ENCODE measurements around the gene CDC42BPB. TPM values are rescaled to one million over a fixed set of nuclear protein-coding genes. Genes with fewer than 3 reads are reported as not detected.

Gene CDC42BPB
- total and polyA plus RNA-seq, 2 of the 4 experiments (the other 2 are of a cell fraction) = 49.1 to 81.4 TPM

- POLR2A ChIA-PET (ENCODE audit: unreplicated experiment) = no interaction called here
- 93% methylated on average over 2 of the region's 8 CpGs; no CpG with 5 or more reads in 1 of the 2 experiments for WGBS, 2 experiments (ENCODE audit: extremely low coverage in 2 of 2, insufficient read length in 1 of 2)
- no peak for DNase-seq
These were observed 157.8 kb downstream of the CDC42BPB start for GRCh38 chr14:102899516-102899900.

More at GRCh38 chr14:102899516-102899900, 157.8 kb downstream of the CDC42BPB start:
- Histone ChIP-seq H3K4me1 (ENCODE audit: control insufficient read depth, insufficient read depth, low read length) (peaks cover 2% of the 10 kb centered on the region; the same call in 1 of the 2 replicates), H2BK20ac (ENCODE audit: low read depth, low read length) (no peak overlapping the region), H3K23ac (ENCODE audit: low read depth, low read length) (no peak overlapping the region), H4K20me1 (ENCODE audit: insufficient read depth, low read length) (no peaks in the 10 kb centered on the region), H3K36me3 (ENCODE audit: control insufficient read depth, insufficient read depth, low read length) (peaks cover 29% of the 10 kb centered on the region), H2AK5ac (ENCODE audit: low read depth, low read length) (no peak overlapping the region), H2BK120ac (ENCODE audit: low read depth, low read length) (no peak overlapping the region), H3K14ac (replicated peaks; ENCODE audit: low read depth, low read length) (no peak overlapping the region), H3K79me1 (ENCODE audit: low read depth in 1 of 2, low read length in 2 of 2) (peaks cover 0 to 5% of the 10 kb centered on the region in 2 experiments; a peak in 1 of 4 replicates), H3K9me1 (ENCODE audit: insufficient read depth, low read length) (peaks cover 8% of the 10 kb centered on the region), H3K27me3 (ENCODE audit: control insufficient read depth, insufficient read depth, low read length) (no peaks in the 10 kb centered on the region), H4K91ac (ENCODE audit: insufficient read depth, low read depth, low read length) (no peak overlapping the region), H2AFZ (replicated peaks; ENCODE audit: low read length, poor library complexity) (no peak overlapping the region), H3K18ac (ENCODE audit: low read depth, low read length) (no peak overlapping the region), H3K4ac (ENCODE audit: low read depth, low read length) (no peak overlapping the region), H3K9me3 (ENCODE audit: control insufficient read depth, insufficient read depth, low read length) (no peaks in the 10 kb centered on the region), H3K4me2 (ENCODE audit: low read depth, low read length) (no peak overlapping the region), H4K5ac (ENCODE audit: low read depth, low read length) (no peak overlapping the region), H3K27ac (ENCODE audit: insufficient read depth, low read length) (no peak overlapping the region), H2BK5ac (ENCODE audit: low read depth, low read length, poor library complexity, severe bottlenecking) (no peak overlapping the region), H4K8ac (ENCODE audit: low read depth in 2 of 2, low read length in 2 of 2) (no peak overlapping the region), H3K9ac (ENCODE audit: low read depth, low read length) (no peak overlapping the region), H2AK9ac (replicated peaks; ENCODE audit: low read depth, low read length, poor library complexity) (no peak overlapping the region), H2BK15ac (ENCODE audit: low read depth, low read length) (no peak overlapping the region), H3K56ac (ENCODE audit: extremely low read depth, insufficient read depth, low read length) (no peak overlapping the region), H3K4me3 (ENCODE audit: insufficient read depth, low read depth, low read length) (no peak overlapping the region)
- in situ Hi-C loops (cut with MboI; ENCODE audit: low sequenced_read_pairs) (loop anchor here (10.0 kb wide), 1 partner anchor 115 kb away; no protein-coding TSS in a partner anchor), intact Hi-C loops (cut with micrococcal nuclease) (no loop called here), dilution Hi-C loops (cut with HindIII; ENCODE audit: low sequenced_read_pairs, unreplicated experiment) (no loop called here)
- no TSS peak for BruUV-seq (replicated peaks)
- no peak for TF ChIP-seq MAZ (IDR thresholded peaks at IDR 0.05; ENCODE audit: borderline replicate concordance, low read depth, low read length)
- no peak for TF ChIP-seq RFX5 (IDR thresholded peaks at IDR 0.05; ENCODE audit: low read depth, low read length)
- no peak for TF ChIP-seq POLR2A (IDR thresholded peaks at IDR 0.05; ENCODE audit: low read depth, low read length)
- TF ChIP-seq CEBPB (IDR thresholded peaks at IDR 0.05; ENCODE audit: low read depth, low read length) = no peak
- TF ChIP-seq FOS (IDR thresholded peaks at IDR 0.05; ENCODE audit: low read depth, low read length) = no peak
- TF ChIP-seq BHLHE40 (IDR thresholded peaks at IDR 0.05; ENCODE audit: low read depth, low read length) = no peak
- CTCF ChIA-PET = no interaction called here
- no peak for ATAC-seq (ENCODE audit: low read depth)
